Measurements from ENCODE around the gene ABHD15.
"Not testable (repeated sequence)": the region's sequence is repeated elsewhere in the genome, so short reads cannot be mapped to it uniquely, and the experiment has no call there.

Gene ABHD15

GRCh38 chr17:29562615-29563014 lies 4.2 kb downstream of the ABHD15 start:
- no peak for TF ChIP-seq POLR2A (IDR thresholded peaks at IDR 0.05; ENCODE audit: extremely low read depth, insufficient read length)
- no peak for TF ChIP-seq MYC (IDR thresholded peaks at IDR 0.05; ENCODE audit: low read depth, low read length)
- no peak for TF ChIP-seq MAX (IDR thresholded peaks at IDR 0.05; ENCODE audit: low read depth, low read length)
- TF ChIP-seq CTCF (IDR thresholded peaks at IDR 0.05; ENCODE audit: low read depth, low read length), result no peak
- no peak overlapping the region for H3K4me3 ChIP-seq (ENCODE audit: low read depth, low read length)

GRCh38 chr17:29561554-29562517 lies 5.0 kb downstream of the ABHD15 start:
- TF ChIP-seq MAX (IDR thresholded peaks at IDR 0.05; ENCODE audit: low read depth, low read length), result no peak
- TF ChIP-seq POLR2A (IDR thresholded peaks at IDR 0.05; ENCODE audit: extremely low read depth, insufficient read length), result no peak
- no peak for TF ChIP-seq MYC (IDR thresholded peaks at IDR 0.05; ENCODE audit: low read depth, low read length)
- TF ChIP-seq CTCF (IDR thresholded peaks at IDR 0.05; ENCODE audit: low read depth, low read length), result no peak
- no peak overlapping the region for H3K4me3 ChIP-seq (ENCODE audit: low read depth, low read length)
- no peak for DNase-seq (ENCODE audit: low read depth)

More at GRCh38 chr17:29562615-29563014, 4.2 kb downstream of the ABHD15 start:
- DNase-seq (ENCODE audit: low read depth), result no peak

- no peak overlapping the region for H3K4me3 ChIP-seq (ENCODE audit: low read depth, low read length)
- TF ChIP-seq CTCF (IDR thresholded peaks at IDR 0.05; ENCODE audit: low read depth, low read length) (no peak), MAX (IDR thresholded peaks at IDR 0.05; ENCODE audit: low read depth, low read length) (no peak), POLR2A (IDR thresholded peaks at IDR 0.05; ENCODE audit: extremely low read depth, insufficient read length) (no peak), MYC (IDR thresholded peaks at IDR 0.05; ENCODE audit: low read depth, low read length) (no peak)
- peak; percentile 54 for DNase-seq (ENCODE audit: low read depth)
Measured at GRCh38 chr17:29560316-29560715, 6.5 kb downstream of the ABHD15 start.

- no peak for TF ChIP-seq MAX (IDR thresholded peaks at IDR 0.05; ENCODE audit: low read depth, low read length)
- no peak for TF ChIP-seq MYC (IDR thresholded peaks at IDR 0.05; ENCODE audit: low read depth, low read length)
- no peak for TF ChIP-seq POLR2A (IDR thresholded peaks at IDR 0.05; ENCODE audit: extremely low read depth, insufficient read length)
- no peak for TF ChIP-seq CTCF (IDR thresholded peaks at IDR 0.05; ENCODE audit: low read depth, low read length)
- DNase-seq (ENCODE audit: low read depth), result no peak
- H3K4me3 ChIP-seq (ENCODE audit: low read depth, low read length), result no peak overlapping the region
Measured at GRCh38 chr17:29559640-29560039, 7.2 kb downstream of the ABHD15 start.

- not testable (repeated sequence) for H3K4me3 ChIP-seq (ENCODE audit: low read depth, low read length); DNase-seq (ENCODE audit: low read depth)
Measured at GRCh38 chr17:29558139-29558538, 8.7 kb downstream of the ABHD15 start.

GRCh38 chr17:29557739-29558116 lies 9.1 kb downstream of the ABHD15 start:
- no peak overlapping the region for H3K4me3 ChIP-seq (ENCODE audit: low read depth, low read length)
- TF ChIP-seq POLR2A (IDR thresholded peaks at IDR 0.05; ENCODE audit: extremely low read depth, insufficient read length), result no peak
- no peak for TF ChIP-seq MYC (IDR thresholded peaks at IDR 0.05; ENCODE audit: low read depth, low read length)
- TF ChIP-seq CTCF (IDR thresholded peaks at IDR 0.05; ENCODE audit: low read depth, low read length), result no peak
- TF ChIP-seq MAX (IDR thresholded peaks at IDR 0.05; ENCODE audit: low read depth, low read length), result no peak
- DNase-seq (ENCODE audit: low read depth), result no peak
